SU-DHL-6 (cell line): ENCODE measurements around the gene TMIGD2.
A peak's percentile ranks its signal among the peaks of the same experiment; 100 is the strongest.

Experiments
- H2AFZ ChIP-seq: fragments of 200-600 bp; sonication (generic); 2 replicates; pipeline ENCODE4 v1.6.1; 2014; ENCODE audit warnings: low read depth, mild to moderate bottlenecking, moderate library complexity, mixed read lengths, antibody characterized with exemption, low read length; ENCODE audit not compliant: severe bottlenecking
- H3F3A ChIP-seq: fragments of 200-600 bp; shearing (Covaris generic); 2 replicates; pipeline ENCODE4 v1.6.0; 2016; ENCODE audit warnings: antibody characterized with exemption, mild to moderate bottlenecking; ENCODE audit not compliant: insufficient read depth
- H3K27ac ChIP-seq: fragments of 200-600 bp; sonication (generic); 2 replicates; pipeline ENCODE4 v1.5.1; 2016; ENCODE audit warnings: low read depth, mild to moderate bottlenecking, low read length, moderate library complexity, mixed read lengths
- H3K27me3 ChIP-seq: fragments of 200-600 bp; sonication (generic), shearing (Covaris generic); 2 replicates; pipeline ENCODE4 v1.6.0; 2014; ENCODE audit warnings: mild to moderate bottlenecking, low read length
- H3K36me3 ChIP-seq: fragments of 200-600 bp; sonication (generic); 2 replicates; pipeline ENCODE4 v1.6.1; 2014; ENCODE audit warnings: mild to moderate bottlenecking, low read length, mixed read lengths
- H3K4me2 ChIP-seq: fragments of 300-600, 200-600 bp; shearing (Covaris generic), sonication (generic); 2 replicates; pipeline ENCODE4 v1.6.0; 2014; ENCODE audit warnings: low read length, low read depth, mild to moderate bottlenecking; ENCODE audit not compliant: poor library complexity, severe bottlenecking
- H3K4me3 ChIP-seq: fragments of 200-600 bp; sonication (generic); 2 replicates; pipeline ENCODE4 v1.5.1; 2014; ENCODE audit warnings: antibody characterized with exemption, low read length, mild to moderate bottlenecking, mixed read lengths; ENCODE audit not compliant: insufficient read depth, poor library complexity, severe bottlenecking
- H3K79me2 ChIP-seq: fragments of 200-600 bp; sonication (generic); 2 replicates; pipeline ENCODE4 v1.6.1; 2014; ENCODE audit warnings: mild to moderate bottlenecking, low read length, moderate library complexity; ENCODE audit not compliant: insufficient read depth
- H3K9ac ChIP-seq: fragments of 200-600 bp; sonication (generic); 2 replicates; pipeline ENCODE4 v1.7.0; 2014; ENCODE audit warnings: mild to moderate bottlenecking, low read length
- H3K9me2 ChIP-seq: fragments of 200-600 bp; sonication (generic); replicated peaks from 2 replicates; pipeline ENCODE4 v1.6.1; 2014; ENCODE audit warnings: low read length; ENCODE audit not compliant: insufficient read depth
- H3K9me3 ChIP-seq: fragments of 200-600 bp; sonication (generic); 2 replicates; pipeline ENCODE4 v1.6.1; 2014; ENCODE audit warnings: low read length, mixed read lengths; ENCODE audit not compliant: insufficient read depth
- H4K20me1 ChIP-seq: fragments of 200-600 bp; sonication (generic); 2 replicates; pipeline ENCODE4 v1.6.1; 2014; ENCODE audit warnings: low read depth, mild to moderate bottlenecking, antibody characterized with exemption, low read length, moderate library complexity, mixed read lengths
- EZH2phosphoT487 ChIP-seq: fragments of 200-600 bp; sonication (generic), shearing (Covaris generic); conservative IDR thresholded peaks from 2 replicates; pipeline ENCODE4 v1.6.1; 2018; ENCODE audit warnings: mild to moderate bottlenecking, antibody characterized with exemption, low read length, moderate library complexity, mixed read lengths
- TF ChIP-seq, protein P1 (sequence below): fragments of 200-600 bp; sonication (generic); IDR thresholded peaks from one replicate; pipeline ENCODE4 v1.5.1; 2017; ENCODE audit warnings: antibody characterized with exemption, mild to moderate bottlenecking, low read length, moderate library complexity; ENCODE audit not compliant: insufficient read depth, poor library complexity, severe bottlenecking

Gene TMIGD2

DNA sequence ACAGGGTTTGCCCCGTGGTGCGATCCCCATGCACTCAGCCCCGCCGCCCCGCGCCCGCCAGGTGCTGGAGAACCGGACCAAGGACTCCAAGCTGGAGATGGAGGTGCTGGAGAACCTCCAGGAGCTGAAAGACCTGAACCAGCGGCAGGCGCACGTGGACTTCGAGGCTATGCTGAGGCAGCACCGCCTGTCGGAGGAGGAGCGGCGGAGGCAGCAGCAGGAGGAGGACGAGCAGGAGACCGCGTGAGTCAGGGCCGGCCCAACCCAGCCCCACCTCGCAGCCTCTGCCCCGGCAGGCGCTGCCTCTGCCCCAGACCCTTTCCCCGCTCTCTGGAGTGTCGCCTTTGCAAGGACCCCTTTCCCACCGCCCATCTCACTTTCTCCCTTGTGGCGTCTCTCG is 44.0 kb downstream of the TMIGD2 start:
- Histone ChIP-seq H3K9me2 (no peaks in the 10 kb centered on the region), H3K27ac (no peak overlapping the region), H3K4me2 (no peak overlapping the region), H3K36me3 (peaks cover 18% of the 10 kb centered on the region), H3F3A (no peaks in the 10 kb centered on the region), H2AFZ (no peak overlapping the region), H3K4me3 (no peak overlapping the region), H3K79me2 (no peaks in the 10 kb centered on the region), H3K9me3 (no peaks in the 10 kb centered on the region), H4K20me1 (no peaks in the 10 kb centered on the region), H3K27me3 (no peaks in the 10 kb centered on the region), H3K9ac (no peak overlapping the region)
- TF ChIP-seq, protein P1, sequence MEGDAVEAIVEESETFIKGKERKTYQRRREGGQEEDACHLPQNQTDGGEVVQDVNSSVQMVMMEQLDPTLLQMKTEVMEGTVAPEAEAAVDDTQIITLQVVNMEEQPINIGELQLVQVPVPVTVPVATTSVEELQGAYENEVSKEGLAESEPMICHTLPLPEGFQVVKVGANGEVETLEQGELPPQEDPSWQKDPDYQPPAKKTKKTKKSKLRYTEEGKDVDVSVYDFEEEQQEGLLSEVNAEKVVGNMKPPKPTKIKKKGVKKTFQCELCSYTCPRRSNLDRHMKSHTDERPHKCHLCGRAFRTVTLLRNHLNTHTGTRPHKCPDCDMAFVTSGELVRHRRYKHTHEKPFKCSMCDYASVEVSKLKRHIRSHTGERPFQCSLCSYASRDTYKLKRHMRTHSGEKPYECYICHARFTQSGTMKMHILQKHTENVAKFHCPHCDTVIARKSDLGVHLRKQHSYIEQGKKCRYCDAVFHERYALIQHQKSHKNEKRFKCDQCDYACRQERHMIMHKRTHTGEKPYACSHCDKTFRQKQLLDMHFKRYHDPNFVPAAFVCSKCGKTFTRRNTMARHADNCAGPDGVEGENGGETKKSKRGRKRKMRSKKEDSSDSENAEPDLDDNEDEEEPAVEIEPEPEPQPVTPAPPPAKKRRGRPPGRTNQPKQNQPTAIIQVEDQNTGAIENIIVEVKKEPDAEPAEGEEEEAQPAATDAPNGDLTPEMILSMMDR = no peak
- TF ChIP-seq EZH2phosphoT487 = no peak

DNA sequence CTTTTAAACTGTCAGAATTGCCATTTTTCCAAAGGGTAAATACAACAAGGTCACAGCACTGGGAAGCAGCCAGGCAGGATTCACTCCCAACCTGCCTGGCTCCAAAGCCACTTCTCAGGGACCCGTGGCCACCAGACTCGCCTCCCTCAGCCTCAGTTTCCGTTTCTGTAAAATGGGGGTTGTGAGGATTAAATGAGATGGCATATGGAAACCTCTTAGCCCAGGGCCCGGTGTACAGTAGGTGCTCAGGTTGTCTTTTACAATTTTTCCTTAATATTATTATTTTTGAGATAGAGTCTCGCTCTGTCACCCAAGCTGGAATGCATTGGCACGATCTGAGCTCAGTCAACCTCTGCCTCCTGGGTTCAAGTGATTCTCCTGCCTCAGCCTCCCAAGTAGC is 45.2 kb downstream of the TMIGD2 start:
- H3K9me3 ChIP-seq = no peaks in the 10 kb centered on the region
- no peak overlapping the region for H3K4me3 ChIP-seq
- H2AFZ ChIP-seq = no peak overlapping the region
- TF ChIP-seq EZH2phosphoT487 = no peak
- TF ChIP-seq, protein P1 = no peak
- no peaks in the 10 kb centered on the region for H3F3A ChIP-seq
- H4K20me1 ChIP-seq = no peaks in the 10 kb centered on the region
- no peaks in the 10 kb centered on the region for H3K9me2 ChIP-seq
- no peak overlapping the region for H3K9ac ChIP-seq
- no peaks in the 10 kb centered on the region for H3K79me2 ChIP-seq
- H3K27ac ChIP-seq = no peak overlapping the region
- H3K36me3 ChIP-seq = peaks cover 22% of the 10 kb centered on the region
- no peak overlapping the region for H3K4me2 ChIP-seq
- H3K27me3 ChIP-seq = no peaks in the 10 kb centered on the region

DNA sequence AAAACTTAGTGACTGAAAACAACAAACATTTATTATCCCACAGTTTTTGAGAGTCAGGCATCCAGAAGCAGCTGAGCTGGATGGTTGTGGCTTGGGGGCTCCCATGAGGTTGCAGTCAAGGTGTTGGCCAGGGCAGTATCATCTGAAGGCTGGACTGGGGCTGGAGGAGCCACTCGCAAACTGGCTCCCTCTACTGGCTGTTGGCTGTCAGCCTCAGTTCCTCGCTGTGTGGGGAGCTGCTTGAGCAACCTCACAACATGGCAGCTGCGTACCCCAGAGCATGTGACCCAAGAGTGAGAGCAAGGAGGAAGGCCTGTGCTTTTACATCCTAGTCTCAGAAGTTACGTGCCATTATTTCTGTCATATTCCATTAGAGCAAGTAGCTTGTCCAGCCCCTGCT is 45.6 kb downstream of the TMIGD2 start:
- no peaks in the 10 kb centered on the region for H4K20me1 ChIP-seq
- no peaks in the 10 kb centered on the region for H3F3A ChIP-seq
- no peaks in the 10 kb centered on the region for H3K27me3 ChIP-seq
- H2AFZ ChIP-seq = no peak overlapping the region
- H3K27ac ChIP-seq = no peak overlapping the region
- H3K9me2 ChIP-seq = no peaks in the 10 kb centered on the region
- no peaks in the 10 kb centered on the region for H3K79me2 ChIP-seq
- H3K9ac ChIP-seq = no peak overlapping the region
- peaks cover 22% of the 10 kb centered on the region for H3K36me3 ChIP-seq
- no peak overlapping the region for H3K4me3 ChIP-seq
- no peaks in the 10 kb centered on the region for H3K9me3 ChIP-seq
- TF ChIP-seq EZH2phosphoT487 = no peak
- TF ChIP-seq, protein P1 = peak; percentile 36
- H3K4me2 ChIP-seq = no peak overlapping the region
